ENCODE measurements around the gene NTM.

The NTM gene

DNA sequence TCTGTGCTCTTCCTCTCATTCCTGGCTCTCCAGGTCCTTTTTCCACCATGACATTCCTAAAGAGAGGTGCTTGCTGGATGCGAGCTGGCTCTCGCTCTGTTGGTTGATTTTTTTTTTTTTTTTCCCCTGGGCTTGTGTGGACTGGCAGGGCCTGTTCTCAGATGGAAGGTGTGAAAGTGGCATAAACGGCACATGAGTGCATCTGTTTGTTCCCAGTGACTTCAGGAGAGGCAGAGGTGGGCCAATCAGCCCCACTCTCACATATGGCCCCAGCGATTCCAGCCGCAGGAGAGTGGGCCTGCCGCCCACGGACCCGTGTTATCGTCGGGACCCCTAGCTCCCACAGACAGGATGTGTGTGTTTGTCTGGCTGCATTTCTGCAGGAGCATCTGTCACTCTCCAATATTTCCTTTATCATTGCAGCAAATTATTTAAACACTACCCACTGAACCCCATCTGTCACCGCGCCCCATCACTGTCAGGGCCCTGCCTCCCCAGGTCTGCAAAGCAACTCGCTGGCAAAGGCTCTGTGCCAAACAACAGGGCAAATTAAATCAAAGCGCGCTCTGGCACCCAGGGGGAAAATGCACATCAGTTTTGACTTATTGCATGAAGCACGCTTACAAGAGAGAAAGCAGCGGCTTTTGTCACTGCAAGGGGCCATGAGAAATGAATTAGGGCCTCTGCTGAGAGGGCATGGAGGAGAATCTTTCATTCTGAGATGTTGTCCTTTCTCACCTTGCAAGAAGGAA, 886.3 kb downstream of the NTM start:
- DNase-seq = no peak

DNA sequence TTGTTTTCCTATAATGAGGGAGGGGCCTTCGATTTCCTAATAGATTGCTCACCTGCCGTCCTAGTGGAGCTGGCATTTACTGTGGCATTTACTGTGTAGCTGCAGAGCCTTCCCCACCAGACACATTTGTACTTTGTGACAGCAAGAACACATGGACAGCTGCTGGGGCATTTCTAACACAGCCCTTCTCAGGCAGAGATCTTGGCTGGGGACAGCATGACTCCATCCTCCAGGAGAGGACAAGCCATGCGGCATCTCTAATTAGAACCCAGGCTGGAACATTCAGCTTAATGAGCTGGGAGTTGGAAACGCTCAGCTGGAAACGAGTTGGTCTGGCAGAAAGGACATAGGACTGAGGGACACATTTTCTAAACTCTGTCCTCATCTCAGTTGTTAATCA, 887.5 kb downstream of the NTM start:
- no peak for DNase-seq

GRCh38 chr11:132258875-132259274, 888.5 kb downstream of the NTM start:
- DNase-seq = no peak

- no peak for DNase-seq
Observed at GRCh38 chr11:132260636-132261035, 890.2 kb downstream of the NTM start.

DNA sequence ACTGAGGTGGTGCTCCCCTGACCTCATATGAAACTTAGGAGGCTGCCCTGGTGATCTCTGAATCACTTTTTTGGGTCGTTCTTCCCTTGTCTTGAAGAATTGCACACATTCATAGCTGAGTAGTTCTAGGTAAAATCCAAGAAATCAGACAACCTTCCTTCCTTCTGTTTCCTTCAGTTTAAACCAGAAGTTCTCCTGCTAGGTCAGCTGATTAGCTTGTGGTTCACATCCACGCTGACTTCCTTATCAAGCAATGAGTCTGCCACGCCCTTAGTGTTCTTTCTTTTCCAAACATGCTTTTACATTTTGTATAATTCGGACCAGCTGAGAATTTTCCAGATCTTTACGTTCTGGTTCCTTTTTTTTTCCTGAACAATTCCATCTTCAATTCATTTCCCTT, 892.8 kb downstream of the NTM start:
- no peak for DNase-seq

DNA sequence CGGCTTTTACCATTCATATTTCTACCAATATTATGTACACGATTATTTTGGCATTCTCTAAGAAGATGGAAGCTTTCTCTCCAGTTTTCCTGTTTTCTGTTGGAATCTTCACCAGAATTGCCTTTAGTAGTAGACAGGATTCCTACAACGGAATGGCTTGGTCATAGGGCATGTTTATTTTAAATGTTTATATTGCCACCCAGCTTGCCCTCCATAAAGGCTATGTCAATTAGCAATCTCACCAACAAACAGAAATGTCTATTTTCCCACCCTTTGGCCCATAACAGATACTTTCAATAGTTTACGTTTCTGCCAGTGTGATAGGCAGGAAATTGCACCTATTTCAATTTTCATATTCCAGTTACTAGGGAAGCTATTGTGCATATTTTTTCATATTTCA, 893.5 kb downstream of the NTM start:
- DNase-seq = no peak

DNA sequence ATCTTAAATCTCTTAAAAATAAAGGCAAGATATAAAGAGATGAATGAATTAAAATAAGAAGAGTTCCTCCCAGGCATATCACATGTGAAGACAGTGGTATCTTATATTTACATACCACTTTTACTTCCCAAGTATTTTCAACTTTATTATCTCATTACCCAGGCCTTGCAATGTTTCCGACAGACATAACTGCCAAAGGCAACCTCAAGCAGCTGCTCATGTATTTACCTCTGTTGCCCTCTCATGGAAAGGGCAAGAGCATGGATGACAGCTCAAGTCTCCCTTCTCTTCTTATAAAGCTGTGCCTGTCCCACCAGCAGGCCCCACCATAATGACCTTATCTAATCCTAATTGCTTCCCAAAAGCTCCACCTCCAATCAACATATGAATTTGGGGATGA, 894.2 kb downstream of the NTM start:
- DNase-seq = no peak

GRCh38 chr11:132278801-132279574, 908.6 kb downstream of the NTM start:
- no peak for DNase-seq

GRCh38 chr11:132284048-132284447, 913.6 kb downstream of the NTM start:
- DNase-seq = no peak

GRCh38 chr11:132284611-132285010, 914.2 kb downstream of the NTM start:
- no peak for DNase-seq

- DNase-seq = no peak
Observed at GRCh38 chr11:132285631-132286030, 915.2 kb downstream of the NTM start.

- no peak for DNase-seq
Observed at GRCh38 chr11:132286106-132286505, 915.7 kb downstream of the NTM start.

GRCh38 chr11:132288036-132288435, 917.6 kb downstream of the NTM start:
- DNase-seq = no peak

DNA sequence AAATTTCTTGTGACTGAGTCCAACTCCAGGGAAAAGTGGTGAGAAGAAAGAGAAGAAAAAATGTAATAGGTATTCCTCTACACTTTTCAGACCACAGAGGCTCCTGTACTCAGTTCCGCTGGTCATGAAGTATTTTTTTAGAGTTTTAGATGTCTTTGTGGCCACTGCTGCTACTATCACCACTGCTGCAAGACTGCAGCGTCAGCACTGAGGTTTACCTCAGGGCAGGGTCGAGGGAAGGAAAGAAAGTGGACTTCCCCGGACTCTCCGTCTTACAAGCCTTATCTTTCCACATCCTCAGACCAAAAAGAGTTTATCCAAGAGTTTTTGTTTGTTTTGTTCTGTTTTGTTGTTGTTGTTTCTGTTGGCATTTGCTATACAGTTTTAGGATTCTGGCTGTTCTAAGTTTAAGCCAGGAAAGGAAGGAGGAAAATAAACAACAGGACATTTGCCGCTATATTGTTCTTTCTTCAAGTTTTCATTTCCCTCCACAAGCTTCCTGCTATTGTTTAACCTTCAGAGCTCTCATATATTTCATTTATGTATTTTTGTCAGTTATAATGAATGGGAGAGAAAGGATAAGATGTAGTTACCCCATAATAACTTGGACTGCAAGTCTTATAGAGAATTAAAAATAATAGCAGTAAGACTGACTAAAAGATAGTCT, 919.3 kb downstream of the NTM start:
- no peak for DNase-seq

GRCh38 chr11:132293586-132293985, 923.2 kb downstream of the NTM start:
- DNase-seq = no peak

DNA sequence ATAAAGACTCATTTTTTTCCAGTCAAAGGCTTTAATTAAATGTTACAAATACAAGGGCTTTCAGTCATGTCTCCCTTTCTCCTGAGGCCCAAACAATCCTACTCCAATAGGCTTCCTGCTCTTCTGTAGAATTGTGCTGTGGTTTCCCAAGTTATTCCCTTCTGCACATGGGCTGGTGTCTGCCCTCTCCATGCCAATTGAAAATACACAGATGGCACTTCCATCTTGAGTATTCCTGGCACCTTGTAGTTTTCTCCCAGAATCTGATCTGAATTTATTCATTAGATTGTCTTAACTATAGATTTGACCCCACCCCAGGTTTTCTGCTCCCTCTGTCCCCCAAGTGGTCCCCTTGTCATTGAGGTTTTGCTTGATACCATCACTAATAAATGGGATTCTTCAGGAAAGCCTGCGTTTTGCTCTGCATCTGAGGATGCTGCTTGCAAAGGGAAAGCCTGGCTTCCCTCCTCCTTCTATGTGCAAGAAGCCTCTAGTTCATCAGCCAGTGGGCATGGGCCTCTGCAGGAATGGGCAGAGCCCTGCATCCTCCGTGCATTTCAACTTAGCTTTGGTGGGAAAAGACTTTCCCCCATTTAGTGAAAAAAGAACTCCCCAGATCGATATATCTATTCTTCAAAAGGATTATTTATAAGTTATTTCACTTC, 926.7 kb downstream of the NTM start:
- no peak for DNase-seq

DNA sequence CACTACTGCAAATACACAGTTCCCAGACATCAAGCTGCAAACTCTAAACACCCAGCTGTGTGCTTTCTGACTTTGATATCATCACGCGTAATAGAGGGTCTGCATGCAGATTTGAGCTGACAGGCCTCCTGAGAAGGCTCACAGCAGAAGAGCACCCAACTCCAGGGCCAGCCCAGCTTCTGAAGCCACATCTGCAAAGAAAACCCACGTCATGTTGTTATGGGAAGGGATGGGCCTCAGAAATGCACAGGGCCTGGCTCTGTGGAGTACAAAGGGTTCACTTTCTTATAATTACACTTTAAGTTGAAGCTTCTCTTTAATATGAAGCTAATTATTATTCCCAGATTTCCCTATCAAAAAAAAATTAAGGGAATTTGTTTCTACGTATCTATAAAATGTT, 927.9 kb downstream of the NTM start:
- DNase-seq = no peak

- no peak for DNase-seq
Observed at GRCh38 chr11:132300283-132300682, 929.9 kb downstream of the NTM start.

DNA sequence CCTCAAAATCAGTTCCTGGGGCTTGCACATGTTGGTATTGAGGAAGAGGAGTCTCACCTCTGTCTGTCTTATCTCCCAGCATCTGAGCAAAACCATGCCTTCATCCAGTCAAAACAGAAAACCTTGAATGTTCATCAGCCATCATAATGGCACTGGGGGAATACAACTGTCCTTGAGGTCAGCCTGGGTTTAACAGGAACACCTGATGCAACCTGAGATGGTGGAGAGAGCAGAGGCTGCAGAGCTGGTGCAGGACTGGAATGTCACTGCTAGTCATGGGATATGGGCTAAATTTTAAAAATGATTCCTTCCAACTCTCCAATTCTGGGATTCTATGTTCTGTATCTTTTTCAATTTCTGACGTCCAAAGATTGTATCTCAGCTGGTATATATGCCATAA, 931.0 kb downstream of the NTM start:
- DNase-seq = no peak

DNA sequence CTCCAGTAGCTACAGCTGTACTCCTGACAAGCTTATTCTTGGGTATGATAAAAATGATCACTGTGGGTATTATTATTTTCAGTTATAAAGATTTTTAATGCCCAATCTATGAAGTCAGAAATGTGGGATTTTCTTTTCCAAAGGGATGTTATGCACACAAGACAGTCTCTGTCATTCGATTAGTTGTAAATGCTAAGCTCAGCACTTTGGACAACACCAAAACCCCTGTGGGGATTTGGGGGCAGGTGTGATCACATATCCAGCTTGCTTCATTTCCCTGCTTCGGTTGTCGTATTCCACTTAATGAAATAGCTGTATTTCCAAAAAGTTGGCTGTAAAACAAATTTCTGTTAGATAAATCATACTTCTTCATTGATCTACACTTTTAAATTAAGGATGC, 931.5 kb downstream of the NTM start:
- no peak for DNase-seq

DNA sequence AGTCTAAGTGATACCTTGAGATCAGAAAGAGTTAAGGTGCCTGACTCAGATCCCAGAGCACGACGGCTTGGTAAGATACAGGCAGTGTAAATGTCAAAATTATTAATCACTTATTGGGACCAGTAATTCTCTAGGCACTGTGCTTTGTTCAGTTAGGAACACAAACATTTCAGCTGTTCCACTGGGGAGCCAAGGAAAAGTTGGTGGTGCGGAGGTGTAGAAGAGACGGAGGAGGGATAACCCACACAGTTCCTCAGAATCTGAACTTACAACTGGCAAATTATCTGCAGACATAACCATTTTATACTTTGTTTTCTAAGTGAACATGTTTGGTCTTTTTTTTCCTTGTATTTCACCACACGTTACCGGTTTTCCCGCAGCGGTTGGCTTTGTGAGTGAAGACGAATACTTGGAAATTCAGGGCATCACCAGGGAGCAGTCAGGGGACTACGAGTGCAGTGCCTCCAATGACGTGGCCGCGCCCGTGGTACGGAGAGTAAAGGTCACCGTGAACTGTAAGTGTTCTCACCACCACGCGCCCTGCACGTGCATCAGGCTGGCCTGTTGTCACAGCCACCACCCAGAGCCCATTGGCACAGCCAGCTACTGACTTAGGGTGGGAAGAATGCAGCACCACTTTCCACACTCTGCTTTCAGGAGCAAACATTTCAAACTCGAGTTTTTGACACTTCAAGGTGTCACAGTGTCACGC, 937.0 kb downstream of the NTM start:
- no peak for DNase-seq
